ENCODE results near the gene PLCL1. TPM values are rescaled to one million over a fixed set of nuclear protein-coding genes. Genes with fewer than 3 reads are reported as not detected.

Gene PLCL1
- total and polyA plus RNA-seq, 10 of the 15 experiments (the other 5 are each of a cell fraction or from before 2014, with no cell fraction given), result 0.03 to 1.5 (median 0.22) TPM

- Histone ChIP-seq H3K9me3 (replicated peaks; ENCODE audit: control insufficient read depth, insufficient read depth, low read length) (no peaks in the 10 kb centered on the region), H3K9ac (ENCODE audit: control insufficient read depth, insufficient read depth, low read length) (no peak overlapping the region), H3K36me3 (ENCODE audit: control insufficient read depth in 2 of 2, insufficient read depth in 2 of 2, low read length in 1 of 2) (no peaks in the 10 kb centered on the region), H2AFZ (ENCODE audit: control insufficient read depth, low read depth, low read length) (no peak overlapping the region), H3K4me3 (no peak overlapping the region), H3K4me2 (ENCODE audit: control insufficient read depth, insufficient read depth) (no peak overlapping the region), H3K27ac (ENCODE audit: control insufficient read depth, insufficient read depth) (no peak overlapping the region), H3K27me3 (replicated peaks in 1 of 2; ENCODE audit: control insufficient read depth in 2 of 2, insufficient read depth in 2 of 2, low read length in 1 of 2) (no peaks in the 10 kb centered on the region), H3K4me1 (ENCODE audit: control insufficient read depth, insufficient read depth, low read length) (no peaks in the 10 kb centered on the region), H4K20me1 (ENCODE audit: control insufficient read depth, insufficient read depth) (no peaks in the 10 kb centered on the region), H3K79me2 (ENCODE audit: control insufficient read depth, insufficient read depth, low read length) (no peaks in the 10 kb centered on the region)
- TF ChIP-seq BMI1 (IDR thresholded peaks at IDR 0.05; ENCODE audit: borderline replicate concordance) (no peak), BRCA1 (IDR thresholded peaks at IDR 0.05; ENCODE audit: low read depth, low read length) (no peak), ATF3 (IDR thresholded peaks at IDR 0.05; ENCODE audit: borderline replicate concordance, extremely low read depth, low read depth, low read length) (no peak), SREBF2 (IDR thresholded peaks at IDR 0.05; ENCODE audit: low read length) (no peak)
- in situ Hi-C loops (cut with MboI) (no loop called here), intact Hi-C loops (cut with micrococcal nuclease; ENCODE audit: unreplicated experiment) (no loop called here)
- no peak for FAIRE-seq
- CTCF ChIA-PET, result interaction anchor here (0.7 to 7.2 kb wide), 10 partner anchors 12 to 277 kb away, joined by 3 to 128 read pairs (median 4); partner anchors contain the start of gene PLCL1
- WGBS (ENCODE audit: insufficient coverage, insufficient replicate concordance, low lambda C conversion rate, missing lambda C conversion rate), result 0% methylated on average over 1 of the region's 1 CpG
- POLR2A ChIA-PET, result interaction anchor here (1.2 kb wide), 1 partner anchor 9 kb away, joined by 3 read pairs; no protein-coding TSS in a partner anchor
- ATAC-seq, result no peak
- DNase-seq (ENCODE audit: low read depth, low spot score), result no peak
- SMC1A ChIA-PET (ENCODE audit: uncharacterized antibody, unreplicated experiment), result interaction anchor here (0.6 to 8.8 kb wide), 16 partner anchors 8 to 273 kb away, joined by 3 to 170 read pairs (median 4); no protein-coding TSS in a partner anchor
- BruUV-seq (replicated peaks), result no TSS peak
- RAD21 ChIA-PET (ENCODE audit: unreplicated experiment), result interaction anchor here (0.9 to 7.7 kb wide), 7 partner anchors 25 to 273 kb away, joined by 3 to 94 read pairs (median 5); no protein-coding TSS in a partner anchor
These were observed 49.2 kb downstream of the PLCL1 start for GRCh38 chr2:197853549-197853948.

- FAIRE-seq (no peak), ATAC-seq (no peak), DNase-seq (ENCODE audit: low read depth, low spot score) (no peak)
- no peak overlapping the region for H3K4me2 ChIP-seq (ENCODE audit: control insufficient read depth, insufficient read depth)
- TF ChIP-seq BRCA1 (IDR thresholded peaks at IDR 0.05; ENCODE audit: low read depth, low read length), result no peak
- TF ChIP-seq POLR2AphosphoS2 (IDR thresholded peaks at IDR 0.05; ENCODE audit: low read depth, low read length), result no peak
- TF ChIP-seq NR2C2 (IDR thresholded peaks at IDR 0.05; ENCODE audit: borderline replicate concordance, control insufficient read depth, insufficient read length, low read depth), result no peak
- no peak for TF ChIP-seq PAX5 (IDR thresholded peaks at IDR 0.05; ENCODE audit: borderline replicate concordance, low read depth, low read length)
- TF ChIP-seq CREB1 (IDR thresholded peaks at IDR 0.05; ENCODE audit: low read depth), result no peak
- no peak for TF ChIP-seq BMI1 (IDR thresholded peaks at IDR 0.05; ENCODE audit: borderline replicate concordance)
- TF ChIP-seq STAT1 (conservative IDR thresholded peaks at IDR 0.05), result no peak
- no peak for TF ChIP-seq ASH2L (IDR thresholded peaks at IDR 0.05; ENCODE audit: borderline replicate concordance, low read depth)
- no peak for TF ChIP-seq SMAD1 (IDR thresholded peaks at IDR 0.05; ENCODE audit: low read depth, partially characterized antibody)
- no peak for TF ChIP-seq SREBF1 (IDR thresholded peaks at IDR 0.05; ENCODE audit: low read length)
- TF ChIP-seq, protein P1, sequence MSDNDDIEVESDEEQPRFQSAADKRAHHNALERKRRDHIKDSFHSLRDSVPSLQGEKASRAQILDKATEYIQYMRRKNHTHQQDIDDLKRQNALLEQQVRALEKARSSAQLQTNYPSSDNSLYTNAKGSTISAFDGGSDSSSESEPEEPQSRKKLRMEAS (IDR thresholded peaks at IDR 0.05; ENCODE audit: low read depth, low read length), result no peak
- no peak for TF ChIP-seq ZNF217 (IDR thresholded peaks at IDR 0.05)
- ChIA-PET POLR2A (interaction anchor here (0.8 to 1.0 kb wide), 3 partner anchors 11 to 181 kb away, joined by 3 to 4 read pairs (median 3); no protein-coding TSS in a partner anchor), SMC1A (ENCODE audit: uncharacterized antibody, unreplicated experiment) (interaction anchor here (0.6 to 8.8 kb wide), 11 partner anchors 9 to 502 kb away, joined by 3 to 170 read pairs (median 4); no protein-coding TSS in a partner anchor), RAD21 (ENCODE audit: unreplicated experiment) (interaction anchor here (0.8 to 1.8 kb wide), 4 partner anchors 8 to 270 kb away, joined by 3 to 7 read pairs (median 3); no protein-coding TSS in a partner anchor), CTCF (interaction anchor here (1.0 to 1.6 kb wide), 3 partner anchors 19 to 269 kb away, joined by 3 to 5 read pairs (median 4); no protein-coding TSS in a partner anchor)
- in situ Hi-C loops (cut with MboI) (no loop called here), intact Hi-C loops (cut with micrococcal nuclease; ENCODE audit: unreplicated experiment) (no loop called here)
- no peaks in the 10 kb centered on the region for H3K27me3 ChIP-seq (replicated peaks in 1 of 2; ENCODE audit: control insufficient read depth in 2 of 2, insufficient read depth in 2 of 2, low read length in 1 of 2)
- no TSS peak for BruUV-seq (replicated peaks)
- H3K79me2 ChIP-seq (ENCODE audit: control insufficient read depth, insufficient read depth, low read length), result no peaks in the 10 kb centered on the region
- no peaks in the 10 kb centered on the region for H3K36me3 ChIP-seq (ENCODE audit: control insufficient read depth in 2 of 2, insufficient read depth in 2 of 2, low read length in 1 of 2)
- no peak overlapping the region for H3K27ac ChIP-seq (ENCODE audit: control insufficient read depth, insufficient read depth)
- no peak overlapping the region for H3K4me3 ChIP-seq
- H3K4me1 ChIP-seq (ENCODE audit: control insufficient read depth, insufficient read depth, low read length), result no peaks in the 10 kb centered on the region
- no peak overlapping the region for H2AFZ ChIP-seq (ENCODE audit: control insufficient read depth, low read depth, low read length)
- H3K9me3 ChIP-seq (replicated peaks; ENCODE audit: control insufficient read depth, insufficient read depth, low read length), result no peaks in the 10 kb centered on the region; the same call in 2 of the 3 replicates
- WGBS (ENCODE audit: insufficient coverage, insufficient replicate concordance, low lambda C conversion rate, missing lambda C conversion rate), result 42% methylated on average over 1 of the region's 1 CpG
- H3K9ac ChIP-seq (ENCODE audit: control insufficient read depth, insufficient read depth, low read length), result no peak overlapping the region
- no peaks in the 10 kb centered on the region for H4K20me1 ChIP-seq (ENCODE audit: control insufficient read depth, insufficient read depth)
These were observed 53.2 kb downstream of the PLCL1 start for GRCh38 chr2:197857476-197858107.
